Measurements from ENCODE around the gene MYL6B.

MYL6B gene

DNA sequence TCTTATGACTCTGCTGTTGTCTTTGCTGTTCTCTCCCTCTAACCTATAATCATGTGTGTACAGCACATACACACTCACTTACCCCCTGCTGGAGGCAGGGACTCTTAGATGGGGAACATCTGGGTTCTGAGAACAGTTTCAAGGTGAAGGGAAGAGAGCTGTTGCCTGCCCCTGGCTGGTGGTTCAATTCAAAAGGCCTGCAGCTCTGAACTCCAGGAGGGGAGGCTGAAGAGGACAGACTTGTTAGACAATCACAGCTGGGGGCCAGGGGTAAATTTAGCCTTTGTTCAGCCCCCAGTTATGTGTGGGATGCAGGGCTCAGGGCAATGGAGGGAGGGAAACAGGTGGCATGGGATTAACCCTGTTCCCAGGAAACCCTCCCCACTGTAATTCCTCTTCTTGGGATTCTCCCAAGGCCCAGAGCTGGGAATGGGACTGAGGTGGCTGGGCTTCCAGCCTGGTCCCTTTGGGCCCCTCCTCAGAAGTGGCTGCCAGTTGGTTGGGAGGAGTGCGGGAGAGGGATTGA is 1.9 kb downstream of the MYL6B start:
- no peak overlapping the region for H3K27ac ChIP-seq
- TF ChIP-seq, protein P1, sequence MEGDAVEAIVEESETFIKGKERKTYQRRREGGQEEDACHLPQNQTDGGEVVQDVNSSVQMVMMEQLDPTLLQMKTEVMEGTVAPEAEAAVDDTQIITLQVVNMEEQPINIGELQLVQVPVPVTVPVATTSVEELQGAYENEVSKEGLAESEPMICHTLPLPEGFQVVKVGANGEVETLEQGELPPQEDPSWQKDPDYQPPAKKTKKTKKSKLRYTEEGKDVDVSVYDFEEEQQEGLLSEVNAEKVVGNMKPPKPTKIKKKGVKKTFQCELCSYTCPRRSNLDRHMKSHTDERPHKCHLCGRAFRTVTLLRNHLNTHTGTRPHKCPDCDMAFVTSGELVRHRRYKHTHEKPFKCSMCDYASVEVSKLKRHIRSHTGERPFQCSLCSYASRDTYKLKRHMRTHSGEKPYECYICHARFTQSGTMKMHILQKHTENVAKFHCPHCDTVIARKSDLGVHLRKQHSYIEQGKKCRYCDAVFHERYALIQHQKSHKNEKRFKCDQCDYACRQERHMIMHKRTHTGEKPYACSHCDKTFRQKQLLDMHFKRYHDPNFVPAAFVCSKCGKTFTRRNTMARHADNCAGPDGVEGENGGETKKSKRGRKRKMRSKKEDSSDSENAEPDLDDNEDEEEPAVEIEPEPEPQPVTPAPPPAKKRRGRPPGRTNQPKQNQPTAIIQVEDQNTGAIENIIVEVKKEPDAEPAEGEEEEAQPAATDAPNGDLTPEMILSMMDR (conservative IDR thresholded peaks at IDR 0.05), result no peak
- no peak for TF ChIP-seq ZFX (IDR thresholded peaks at IDR 0.05)

DNA sequence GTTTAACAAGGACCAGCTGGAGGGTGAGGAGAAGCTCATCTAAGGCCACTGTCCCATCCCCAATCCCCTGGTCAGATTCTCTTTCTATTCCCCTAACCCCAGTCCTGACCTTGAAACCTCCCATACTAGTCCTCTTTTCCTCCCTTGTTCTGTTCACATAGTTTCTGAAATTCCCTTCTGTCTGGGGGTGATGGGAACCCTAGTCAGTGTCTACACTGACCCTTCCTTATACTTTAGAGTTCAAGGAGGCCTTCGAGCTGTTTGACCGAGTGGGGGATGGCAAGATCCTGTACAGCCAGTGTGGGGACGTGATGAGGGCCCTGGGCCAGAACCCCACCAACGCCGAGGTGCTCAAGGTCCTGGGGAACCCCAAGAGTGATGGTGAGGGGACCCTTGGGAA is 2.4 kb downstream of the MYL6B start:
- H3K27ac ChIP-seq, result no peak overlapping the region
- TF ChIP-seq, protein P1 (conservative IDR thresholded peaks at IDR 0.05), result no peak
- no peak for TF ChIP-seq ZFX (IDR thresholded peaks at IDR 0.05)

DNA sequence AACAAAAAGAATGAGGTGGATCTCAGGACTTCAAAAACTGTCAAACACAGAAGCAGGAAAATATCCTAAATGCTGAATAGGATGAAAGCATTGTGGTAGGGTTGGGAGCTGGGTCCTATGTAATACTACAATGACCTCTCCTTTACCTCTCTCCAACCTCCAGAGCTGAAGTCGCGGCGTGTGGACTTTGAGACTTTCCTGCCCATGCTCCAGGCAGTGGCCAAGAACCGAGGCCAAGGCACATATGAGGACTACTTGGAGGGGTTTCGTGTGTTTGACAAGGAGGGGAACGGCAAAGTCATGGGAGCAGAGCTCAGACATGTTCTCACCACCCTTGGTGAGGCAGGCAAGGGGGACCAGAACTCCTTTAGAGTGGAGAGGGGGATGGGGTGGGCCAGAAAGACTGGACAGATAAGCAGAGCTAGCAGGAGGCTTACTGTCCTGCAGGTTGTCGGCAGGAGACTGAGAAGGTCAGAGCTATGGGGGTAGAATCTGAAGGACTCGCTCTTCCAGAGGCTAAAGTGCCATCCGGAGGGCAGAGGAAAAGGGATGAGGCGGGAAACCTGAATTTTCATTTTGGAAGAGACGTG is 3.0 kb downstream of the MYL6B start:
- H3K27ac ChIP-seq, result no peak overlapping the region
- TF ChIP-seq, protein P1 (conservative IDR thresholded peaks at IDR 0.05), result no peak
- no peak for TF ChIP-seq ZFX (IDR thresholded peaks at IDR 0.05)

DNA sequence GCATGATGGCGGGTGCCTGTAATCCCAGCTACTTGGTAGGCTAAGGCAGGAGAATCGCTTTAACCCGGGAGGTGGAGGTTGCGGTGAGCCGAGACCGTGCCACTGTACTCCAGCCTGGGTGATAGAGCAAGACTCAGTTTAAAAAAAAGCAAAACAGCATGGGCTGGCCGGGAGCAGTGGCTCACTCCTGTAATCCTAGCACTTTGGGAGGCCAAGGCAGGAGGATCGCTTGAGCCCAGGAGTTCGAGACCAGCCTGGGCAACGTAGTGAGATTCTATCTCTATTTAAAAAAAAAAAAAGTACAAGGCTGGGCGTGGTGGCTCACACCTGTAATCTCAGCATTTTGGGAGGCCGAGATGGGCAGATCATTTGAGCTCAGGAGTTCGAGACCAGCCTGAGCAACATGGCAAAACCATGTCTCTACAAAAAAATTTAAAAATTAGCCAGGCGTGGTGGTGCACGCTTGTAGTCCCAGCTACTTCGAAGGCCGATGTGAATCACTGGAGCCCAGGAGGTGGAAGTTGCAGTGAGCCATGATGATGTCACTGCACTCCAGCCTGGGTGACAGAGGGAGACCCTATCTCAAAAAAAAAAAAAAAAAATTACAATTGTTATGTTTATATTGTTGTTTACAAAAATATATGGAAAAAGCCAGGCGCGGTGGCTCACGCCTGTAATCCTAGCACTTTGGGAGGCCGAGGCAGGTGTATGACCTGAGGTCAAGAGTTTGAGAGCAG is 4.2 kb downstream of the MYL6B start:
- peak overlapping the region; percentile 92 for H3K27ac ChIP-seq

DNA sequence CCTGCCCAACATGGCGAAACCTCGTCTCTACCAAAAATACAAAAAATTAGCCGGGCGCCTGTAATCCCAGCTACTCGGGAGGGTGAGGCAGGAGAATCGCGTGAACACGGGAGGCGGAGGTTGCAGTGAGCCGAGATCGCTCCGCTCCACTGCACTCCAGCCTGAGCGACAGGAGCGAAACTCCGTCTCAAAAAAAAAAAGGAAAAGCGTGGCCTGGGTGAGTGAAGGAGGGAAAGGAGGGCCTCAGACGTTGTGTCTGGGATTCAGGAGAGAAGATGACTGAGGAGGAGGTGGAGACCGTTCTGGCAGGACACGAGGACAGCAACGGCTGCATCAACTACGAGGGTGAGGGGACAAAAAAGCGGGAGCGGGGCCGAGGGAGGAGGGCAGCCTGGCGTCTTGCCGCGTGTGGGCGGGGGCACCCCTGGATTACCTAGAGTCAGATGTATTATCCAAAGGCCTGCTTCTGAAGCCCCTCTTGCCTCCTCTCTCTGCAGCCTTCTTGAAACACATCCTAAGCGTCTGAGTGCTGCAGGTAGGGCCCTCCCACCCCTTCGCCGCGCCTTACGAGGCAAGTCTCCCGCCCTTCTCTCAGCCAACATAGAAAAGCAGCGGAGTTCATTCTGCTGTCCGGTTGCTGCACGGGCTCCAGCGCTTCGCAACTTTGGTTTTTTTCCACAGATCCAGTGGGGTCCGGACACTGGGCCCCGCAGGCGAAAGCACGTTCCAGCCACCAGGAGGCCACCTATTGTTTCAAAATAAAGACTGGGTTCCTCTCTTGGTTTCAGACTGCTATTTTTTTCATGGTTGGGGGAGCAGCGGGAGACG is 5.0 kb downstream of the MYL6B start:
- TF ChIP-seq ZFX (IDR thresholded peaks at IDR 0.05), result no peak
- TF ChIP-seq, protein P1 (conservative IDR thresholded peaks at IDR 0.05), result no peak; the same call in 1 of the 2 replicates
- H3K27ac ChIP-seq, result peak overlapping the region; percentile 92

DNA sequence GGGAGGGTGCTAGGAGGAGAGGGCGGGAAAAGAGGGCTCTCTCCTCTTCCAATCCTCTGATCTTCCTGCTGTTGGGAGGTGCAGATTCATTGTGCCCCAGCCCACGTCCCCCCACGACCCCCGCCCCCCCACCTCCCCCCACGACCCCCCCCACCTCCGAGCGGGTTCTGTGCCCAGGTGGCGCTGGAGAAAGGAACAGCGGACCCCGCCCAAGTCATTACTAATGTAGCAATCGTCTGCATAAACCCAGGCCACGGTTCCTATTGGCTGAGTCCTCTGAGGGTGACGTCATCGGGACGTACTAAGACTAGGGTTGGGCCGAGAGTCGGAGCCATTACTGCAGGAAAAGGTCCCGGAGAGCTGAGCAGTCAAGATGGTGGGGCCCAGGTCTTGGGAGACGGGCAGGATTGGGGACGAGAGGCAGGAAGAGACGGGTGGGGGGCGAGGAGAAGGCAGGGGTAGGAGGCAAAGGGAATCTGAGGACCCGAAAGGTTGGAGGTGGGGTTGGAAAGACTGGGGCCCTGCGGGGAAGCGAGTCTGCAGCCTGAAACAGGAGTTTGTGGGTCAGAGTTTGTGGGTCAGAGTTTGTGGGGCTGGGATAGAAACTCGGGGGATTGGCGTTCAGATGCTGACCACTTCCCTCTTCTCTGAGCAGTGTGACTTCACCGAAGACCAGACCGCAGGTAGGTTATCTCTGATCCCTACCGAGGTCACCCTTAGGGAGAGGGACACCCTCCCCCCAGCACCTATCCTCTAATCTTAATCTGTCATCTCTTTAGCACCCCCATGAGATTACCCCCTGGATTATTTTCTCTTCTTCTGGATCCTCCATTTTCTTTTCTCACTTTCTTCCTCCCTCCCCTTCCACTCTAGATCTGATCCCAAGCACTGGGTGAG is 5.9 kb downstream of the MYL6B start, which contains the start of gene MYL6:
MYL6 (plus strand) TSS at position 331 of the 897 bp plus-strand sequence; CDS start at position 374, 43 bp downstream.
- no peak for TF ChIP-seq ZFX (IDR thresholded peaks at IDR 0.05)
- TF ChIP-seq, protein P1 (conservative IDR thresholded peaks at IDR 0.05), result no peak
- H3K27ac ChIP-seq, result peak within 1 kb of the TSS; percentile 92

DNA sequence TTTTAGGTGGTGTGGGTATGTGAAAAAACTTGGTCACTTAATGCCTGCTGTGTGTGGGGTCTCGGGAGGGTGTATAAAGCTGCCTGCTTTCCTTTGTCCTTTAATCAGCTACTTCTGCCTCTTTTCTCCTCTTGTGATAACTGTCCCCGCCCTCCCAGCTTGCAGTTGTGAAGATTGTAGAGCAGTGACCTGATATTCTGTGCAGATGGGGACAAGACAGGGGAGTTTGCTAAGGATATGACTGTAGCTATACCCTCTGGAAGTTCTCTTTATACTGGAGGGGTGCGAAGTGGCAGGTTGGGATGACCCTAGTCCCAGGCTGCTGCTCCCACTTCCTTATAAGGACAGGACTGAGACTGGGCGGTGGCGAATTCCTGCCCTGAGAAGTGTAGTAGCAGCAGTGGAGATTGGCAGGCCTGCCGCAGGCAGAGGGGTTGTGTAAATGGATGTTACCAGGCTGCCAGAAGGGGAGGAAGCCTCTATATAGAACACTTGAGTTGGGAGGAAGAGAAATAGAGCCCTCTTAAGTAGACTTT is 6.6 kb downstream of the MYL6B start:
- H3K27ac ChIP-seq, result peak overlapping the region; percentile 92
- TF ChIP-seq, protein P1 (conservative IDR thresholded peaks at IDR 0.05), result no peak
- no peak for TF ChIP-seq ZFX (IDR thresholded peaks at IDR 0.05)
